CD4-positive, alpha-beta T cell treated with Interleukin-12 subunit alpha and Interleukin-12 subunit beta, for 1 hour (primary cell): ENCODE measurements around the gene SRRM5.
A peak's percentile ranks its signal among the peaks of the same experiment; 100 is the strongest.
"Not testable (repeated sequence)": the region's sequence is repeated elsewhere in the genome, so short reads cannot be mapped to it uniquely, and the experiment has no call there.

Source experiments
- DNase-seq: peaks from one replicate; pipeline ENCODE4 v3.0.0-alpha.2; 2020

The SRRM5 gene

GRCh38 chr19:43611788-43612187 lies at the start of gene SRRM5:
Gene SRRM5 (plus strand): TSS chr19:43612088. CDS start chr19:43612122, 34 bp downstream.
- DNase-seq = no peak

GRCh38 chr19:43562226-43562697 lies 49.6 kb upstream of the SRRM5 start:
- DNase-seq = no peak

- peak; percentile 90 for DNase-seq
These were observed 49.1 kb upstream of the SRRM5 start for GRCh38 chr19:43562698-43563241.

GRCh38 chr19:43563816-43564457 lies 48.0 kb upstream of the SRRM5 start:
- DNase-seq = no peak

- no peak for DNase-seq
These were observed 47.1 kb upstream of the SRRM5 start for GRCh38 chr19:43564800-43565199.

- DNase-seq = no peak
These were observed 42.2 kb upstream of the SRRM5 start for GRCh38 chr19:43569657-43570056.

GRCh38 chr19:43570174-43570791 lies 41.6 kb upstream of the SRRM5 start:
- DNase-seq = no peak

GRCh38 chr19:43572171-43572588 lies 39.7 kb upstream of the SRRM5 start:
- no peak for DNase-seq

- DNase-seq = no peak
These were observed 37.3 kb upstream of the SRRM5 start for GRCh38 chr19:43574424-43575155.

GRCh38 chr19:43575156-43575950 lies 36.5 kb upstream of the SRRM5 start, which contains the start of the genes PINLYP and XRCC1:
Gene PINLYP (plus strand): TSS chr19:43575801. CDS start chr19:43577192, 1,391 bp downstream.
Gene XRCC1 (minus strand): TSS chr19:43575527. CDS start chr19:43575458, 69 bp downstream.
- DNase-seq = peak; percentile 98

GRCh38 chr19:43575955-43576878 lies 35.7 kb upstream of the SRRM5 start:
- DNase-seq = no peak

- DNase-seq = no peak
These were observed 33.1 kb upstream of the SRRM5 start for GRCh38 chr19:43578787-43579186.

- DNase-seq = no peak
These were observed 30.4 kb upstream of the SRRM5 start for GRCh38 chr19:43581467-43581866.

- no peak for DNase-seq
These were observed 29.4 kb upstream of the SRRM5 start for GRCh38 chr19:43582495-43582894.

- DNase-seq = no peak
These were observed 27.4 kb upstream of the SRRM5 start for GRCh38 chr19:43584484-43584883.

GRCh38 chr19:43586346-43586745 lies 25.5 kb upstream of the SRRM5 start:
- DNase-seq = no peak

- DNase-seq = not testable (repeated sequence)
These were observed 24.9 kb upstream of the SRRM5 start for GRCh38 chr19:43587029-43587428.

GRCh38 chr19:43589277-43589676 lies 22.6 kb upstream of the SRRM5 start:
- no peak for DNase-seq

GRCh38 chr19:43589678-43590077 lies 22.2 kb upstream of the SRRM5 start:
- no peak for DNase-seq

GRCh38 chr19:43591904-43592772 lies 19.8 kb upstream of the SRRM5 start:
- no peak for DNase-seq
